ENCODE measurements around the gene MORN5. TPM values are rescaled to one million over a fixed set of nuclear protein-coding genes. Genes with fewer than 3 reads are reported as not detected.

MORN5 gene
- total and polyA plus RNA-seq, 10 of the 15 experiments (the other 5 are each of a cell fraction or from before 2014, with no cell fraction given) = not detected

DNA sequence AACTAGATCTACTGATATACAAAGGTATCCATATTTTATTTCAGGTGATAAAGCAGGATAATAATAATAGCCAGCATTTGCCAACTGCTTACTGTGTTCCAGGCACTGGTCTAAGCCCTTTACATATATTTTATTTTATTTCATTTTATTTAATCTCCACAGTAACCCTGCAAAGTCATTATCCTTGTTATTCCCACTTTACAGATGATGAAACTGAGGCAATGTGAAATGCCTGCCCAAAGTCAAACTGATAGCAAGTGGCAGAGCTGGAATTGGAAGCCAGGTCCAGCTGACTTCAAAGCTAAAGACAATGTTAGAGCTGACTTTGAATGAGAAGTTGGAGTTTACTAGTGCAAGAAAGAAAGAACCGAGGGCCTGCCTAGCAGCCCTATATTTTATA lies 24.8 kb downstream of the MORN5 start:
- RAD21 ChIA-PET (ENCODE audit: unreplicated experiment) = no interaction called here
- ATAC-seq (no peak), FAIRE-seq (no peak), DNase-seq (ENCODE audit: low read depth, low spot score) (no peak)
- in situ Hi-C loops (cut with MboI) = no loop called here
- peaks cover 0 to 4% of the 10 kb centered on the region in 2 experiments; a peak in 2 of 4 replicates for H3K27me3 ChIP-seq (replicated peaks in 1 of 2; ENCODE audit: control insufficient read depth in 2 of 2, insufficient read depth in 2 of 2, low read length in 1 of 2)
- no peak overlapping the region for H3K9ac ChIP-seq (ENCODE audit: control insufficient read depth, insufficient read depth, low read length)
- intact Hi-C loops (cut with micrococcal nuclease; ENCODE audit: unreplicated experiment) = no loop called here
- no peaks in the 10 kb centered on the region for H3K9me3 ChIP-seq (replicated peaks; ENCODE audit: control insufficient read depth, insufficient read depth, low read length)
- H3K4me1 ChIP-seq (ENCODE audit: control insufficient read depth, insufficient read depth, low read length) = no peaks in the 10 kb centered on the region
- WGBS (ENCODE audit: insufficient coverage, insufficient replicate concordance, low lambda C conversion rate, missing lambda C conversion rate) = 0% methylated on average over 1 of the region's 1 CpG
- no peak overlapping the region for H3K4me3 ChIP-seq
- no peak overlapping the region for H2AFZ ChIP-seq (ENCODE audit: control insufficient read depth, low read depth, low read length)
- H3K36me3 ChIP-seq (ENCODE audit: control insufficient read depth in 2 of 2, insufficient read depth in 2 of 2, low read length in 1 of 2) = no peaks in the 10 kb centered on the region
- H3K27ac ChIP-seq (ENCODE audit: control insufficient read depth, insufficient read depth) = no peak overlapping the region
- H3K4me2 ChIP-seq (ENCODE audit: control insufficient read depth, insufficient read depth) = no peak overlapping the region
- H4K20me1 ChIP-seq (ENCODE audit: control insufficient read depth, insufficient read depth) = no peaks in the 10 kb centered on the region
- CTCF ChIA-PET = interaction anchor here (0.6 kb wide), 1 partner anchor 22 kb away, joined by 3 read pairs; no protein-coding TSS in a partner anchor
- SMC1A ChIA-PET (ENCODE audit: uncharacterized antibody, unreplicated experiment) = no interaction called here
- POLR2A ChIA-PET = no interaction called here
- BruUV-seq (replicated peaks) = no TSS peak
- H3K79me2 ChIP-seq (ENCODE audit: control insufficient read depth, insufficient read depth, low read length) = no peaks in the 10 kb centered on the region
- TF ChIP-seq, protein P1, sequence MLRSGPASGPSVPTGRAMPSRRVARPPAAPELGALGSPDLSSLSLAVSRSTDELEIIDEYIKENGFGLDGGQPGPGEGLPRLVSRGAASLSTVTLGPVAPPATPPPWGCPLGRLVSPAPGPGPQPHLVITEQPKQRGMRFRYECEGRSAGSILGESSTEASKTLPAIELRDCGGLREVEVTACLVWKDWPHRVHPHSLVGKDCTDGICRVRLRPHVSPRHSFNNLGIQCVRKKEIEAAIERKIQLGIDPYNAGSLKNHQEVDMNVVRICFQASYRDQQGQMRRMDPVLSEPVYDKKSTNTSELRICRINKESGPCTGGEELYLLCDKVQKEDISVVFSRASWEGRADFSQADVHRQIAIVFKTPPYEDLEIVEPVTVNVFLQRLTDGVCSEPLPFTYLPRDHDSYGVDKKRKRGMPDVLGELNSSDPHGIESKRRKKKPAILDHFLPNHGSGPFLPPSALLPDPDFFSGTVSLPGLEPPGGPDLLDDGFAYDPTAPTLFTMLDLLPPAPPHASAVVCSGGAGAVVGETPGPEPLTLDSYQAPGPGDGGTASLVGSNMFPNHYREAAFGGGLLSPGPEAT (IDR thresholded peaks at IDR 0.05; ENCODE audit: low read depth) = no peak
- TF ChIP-seq RCOR1 (conservative IDR thresholded peaks at IDR 0.05; ENCODE audit: low read depth, low read length) (no peak), CREB1 (IDR thresholded peaks at IDR 0.05; ENCODE audit: low read depth) (no peak), POLR2AphosphoS5 (IDR thresholded peaks at IDR 0.05; ENCODE audit: low read length) (no peak), EZH2 (IDR thresholded peaks at IDR 0.05; ENCODE audit: borderline replicate concordance, control insufficient read depth, low read depth, low read length) (no peak), STAT3 (IDR thresholded peaks at IDR 0.05; ENCODE audit: low read depth, low read length) (no peak), NR2C1 (IDR thresholded peaks at IDR 0.05) (no peak), SMAD1 (IDR thresholded peaks at IDR 0.05; ENCODE audit: low read depth, partially characterized antibody) (no peak), NBN (IDR thresholded peaks at IDR 0.05) (no peak), FOXK2 (IDR thresholded peaks at IDR 0.05) (no peak), CREM (IDR thresholded peaks at IDR 0.05; ENCODE audit: low read depth) (no peak), SIX5 (IDR thresholded peaks at IDR 0.05; ENCODE audit: low read depth, low read length, severe bottlenecking) (no peak), MEF2B (IDR thresholded peaks at IDR 0.05; ENCODE audit: partially characterized antibody, poor library complexity, severe bottlenecking) (no peak)
- TF ChIP-seq, protein P2, sequence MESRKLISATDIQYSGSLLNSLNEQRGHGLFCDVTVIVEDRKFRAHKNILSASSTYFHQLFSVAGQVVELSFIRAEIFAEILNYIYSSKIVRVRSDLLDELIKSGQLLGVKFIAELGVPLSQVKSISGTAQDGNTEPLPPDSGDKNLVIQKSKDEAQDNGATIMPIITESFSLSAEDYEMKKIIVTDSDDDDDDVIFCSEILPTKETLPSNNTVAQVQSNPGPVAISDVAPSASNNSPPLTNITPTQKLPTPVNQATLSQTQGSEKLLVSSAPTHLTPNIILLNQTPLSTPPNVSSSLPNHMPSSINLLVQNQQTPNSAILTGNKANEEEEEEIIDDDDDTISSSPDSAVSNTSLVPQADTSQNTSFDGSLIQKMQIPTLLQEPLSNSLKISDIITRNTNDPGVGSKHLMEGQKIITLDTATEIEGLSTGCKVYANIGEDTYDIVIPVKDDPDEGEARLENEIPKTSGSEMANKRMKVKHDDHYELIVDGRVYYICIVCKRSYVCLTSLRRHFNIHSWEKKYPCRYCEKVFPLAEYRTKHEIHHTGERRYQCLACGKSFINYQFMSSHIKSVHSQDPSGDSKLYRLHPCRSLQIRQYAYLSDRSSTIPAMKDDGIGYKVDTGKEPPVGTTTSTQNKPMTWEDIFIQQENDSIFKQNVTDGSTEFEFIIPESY (IDR thresholded peaks at IDR 0.05) = no peak

Data from GM12878 (cell line).